ENCODE results near the gene COX4I2. TPM values are rescaled to one million over a fixed set of nuclear protein-coding genes. Genes with fewer than 3 reads are reported as not detected.

COX4I2 gene
- total RNA-seq, 1 experiment from 2014 or later: not detected

DNA sequence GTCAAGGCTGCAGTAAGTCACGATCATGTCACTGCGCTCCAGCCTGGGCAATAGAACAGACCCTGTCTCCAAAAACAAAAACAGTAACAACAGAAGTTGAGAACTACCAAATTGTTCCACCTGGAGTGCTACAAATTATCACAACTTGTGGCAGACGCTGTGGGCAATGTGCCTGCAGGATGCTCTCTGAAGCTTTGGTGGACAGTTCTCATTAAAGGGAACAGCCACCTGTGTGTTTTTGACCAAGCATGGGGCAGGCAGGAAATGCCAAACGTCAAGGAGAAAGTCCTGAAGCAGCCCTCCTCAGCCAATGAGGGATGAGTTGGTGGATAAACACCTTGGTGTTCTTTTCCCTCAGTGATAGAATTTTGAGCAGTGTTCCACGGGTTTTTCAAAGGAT, 15.8 kb downstream of the COX4I2 start:
- Mint-ChIP-seq H3K4me3 (no peak overlapping the region), H3K27ac (no peak overlapping the region), H3K9me3 (no peaks in the 10 kb centered on the region), H3K4me1 (no peaks in the 10 kb centered on the region), H3K27me3 (ENCODE audit: low read depth) (peaks cover 4% of the 10 kb centered on the region), H3K36me3 (no peaks in the 10 kb centered on the region)
- ChIA-PET CTCF (interaction anchor here (1.0 to 5.3 kb wide), 5 partner anchors 8 to 96 kb away, joined by 3 to 27 read pairs (median 5); partner anchors contain the start of gene BCL2L1), POLR2A (no interaction called here)
- no peak for TF ChIP-seq ZNF281 (CRISPR knock-in tag; IDR thresholded peaks at IDR 0.05)
- TF ChIP-seq JAZF1 (CRISPR knock-in tag; IDR thresholded peaks at IDR 0.05): no peak
- TF ChIP-seq GRHL2 (CRISPR knock-in tag; IDR thresholded peaks at IDR 0.05; ENCODE audit: insufficient replicate concordance, severe bottlenecking): no peak
- TF ChIP-seq, protein P1, sequence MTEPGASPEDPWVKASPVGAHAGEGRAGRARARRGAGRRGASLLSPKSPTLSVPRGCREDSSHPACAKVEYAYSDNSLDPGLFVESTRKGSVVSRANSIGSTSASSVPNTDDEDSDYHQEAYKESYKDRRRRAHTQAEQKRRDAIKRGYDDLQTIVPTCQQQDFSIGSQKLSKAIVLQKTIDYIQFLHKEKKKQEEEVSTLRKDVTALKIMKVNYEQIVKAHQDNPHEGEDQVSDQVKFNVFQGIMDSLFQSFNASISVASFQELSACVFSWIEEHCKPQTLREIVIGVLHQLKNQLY (CRISPR knock-in tag; IDR thresholded peaks at IDR 0.05): no peak
- TF ChIP-seq ATF3 (CRISPR knock-in tag; conservative IDR thresholded peaks at IDR 0.05): no peak
- TF ChIP-seq SP1 (CRISPR knock-in tag; conservative IDR thresholded peaks at IDR 0.05): no peak
- TF ChIP-seq ZMAT4 (CRISPR knock-in tag; IDR thresholded peaks at IDR 0.05): no peak
- TF ChIP-seq FOXP4 (CRISPR knock-in tag; IDR thresholded peaks at IDR 0.05): no peak
- TF ChIP-seq ZNF416 (CRISPR knock-in tag; IDR thresholded peaks at IDR 0.05): no peak
- no peak for TF ChIP-seq OVOL2 (CRISPR knock-in tag; IDR thresholded peaks at IDR 0.05; ENCODE audit: borderline replicate concordance)
- TF ChIP-seq, protein P2, sequence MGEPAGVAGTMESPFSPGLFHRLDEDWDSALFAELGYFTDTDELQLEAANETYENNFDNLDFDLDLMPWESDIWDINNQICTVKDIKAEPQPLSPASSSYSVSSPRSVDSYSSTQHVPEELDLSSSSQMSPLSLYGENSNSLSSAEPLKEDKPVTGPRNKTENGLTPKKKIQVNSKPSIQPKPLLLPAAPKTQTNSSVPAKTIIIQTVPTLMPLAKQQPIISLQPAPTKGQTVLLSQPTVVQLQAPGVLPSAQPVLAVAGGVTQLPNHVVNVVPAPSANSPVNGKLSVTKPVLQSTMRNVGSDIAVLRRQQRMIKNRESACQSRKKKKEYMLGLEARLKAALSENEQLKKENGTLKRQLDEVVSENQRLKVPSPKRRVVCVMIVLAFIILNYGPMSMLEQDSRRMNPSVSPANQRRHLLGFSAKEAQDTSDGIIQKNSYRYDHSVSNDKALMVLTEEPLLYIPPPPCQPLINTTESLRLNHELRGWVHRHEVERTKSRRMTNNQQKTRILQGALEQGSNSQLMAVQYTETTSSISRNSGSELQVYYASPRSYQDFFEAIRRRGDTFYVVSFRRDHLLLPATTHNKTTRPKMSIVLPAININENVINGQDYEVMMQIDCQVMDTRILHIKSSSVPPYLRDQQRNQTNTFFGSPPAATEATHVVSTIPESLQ (CRISPR knock-in tag; IDR thresholded peaks at IDR 0.05): no peak
- TF ChIP-seq, protein P3, sequence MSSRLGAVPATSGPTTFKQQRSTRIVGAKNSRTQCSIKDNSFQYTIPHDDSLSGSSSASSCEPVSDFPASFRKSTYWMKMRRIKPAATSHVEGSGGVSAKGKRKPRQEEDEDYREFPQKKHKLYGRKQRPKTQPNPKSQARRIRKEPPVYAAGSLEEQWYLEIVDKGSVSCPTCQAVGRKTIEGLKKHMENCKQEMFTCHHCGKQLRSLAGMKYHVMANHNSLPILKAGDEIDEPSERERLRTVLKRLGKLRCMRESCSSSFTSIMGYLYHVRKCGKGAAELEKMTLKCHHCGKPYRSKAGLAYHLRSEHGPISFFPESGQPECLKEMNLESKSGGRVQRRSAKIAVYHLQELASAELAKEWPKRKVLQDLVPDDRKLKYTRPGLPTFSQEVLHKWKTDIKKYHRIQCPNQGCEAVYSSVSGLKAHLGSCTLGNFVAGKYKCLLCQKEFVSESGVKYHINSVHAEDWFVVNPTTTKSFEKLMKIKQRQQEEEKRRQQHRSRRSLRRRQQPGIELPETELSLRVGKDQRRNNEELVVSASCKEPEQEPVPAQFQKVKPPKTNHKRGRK (CRISPR knock-in tag; IDR thresholded peaks at IDR 0.05; ENCODE audit: borderline replicate concordance): no peak
- no peak for TF ChIP-seq NR3C1 (CRISPR knock-in tag; conservative IDR thresholded peaks at IDR 0.05; ENCODE audit: low read depth)
- DNase-seq (ENCODE audit: low spot score) (no peak), ATAC-seq (no peak)

- Mint-ChIP-seq H3K9me3 (no peaks in the 10 kb centered on the region), H3K4me3 (no peak overlapping the region), H3K4me1 (no peaks in the 10 kb centered on the region), H3K27ac (no peak overlapping the region), H3K27me3 (ENCODE audit: low read depth) (peaks cover 4% of the 10 kb centered on the region), H3K36me3 (no peaks in the 10 kb centered on the region)
- CTCF ChIA-PET: interaction anchor here (0.6 to 5.3 kb wide), 5 partner anchors 20 to 92 kb away, joined by 3 to 27 read pairs (median 5); partner anchors contain the start of gene BCL2L1
- POLR2A ChIA-PET: interaction anchor here (0.6 kb wide), 1 partner anchor 27 kb away, joined by 3 read pairs; no protein-coding TSS in a partner anchor
- no peak for DNase-seq (ENCODE audit: low spot score)
- no peak for ATAC-seq
- TF ChIP-seq, protein P4, sequence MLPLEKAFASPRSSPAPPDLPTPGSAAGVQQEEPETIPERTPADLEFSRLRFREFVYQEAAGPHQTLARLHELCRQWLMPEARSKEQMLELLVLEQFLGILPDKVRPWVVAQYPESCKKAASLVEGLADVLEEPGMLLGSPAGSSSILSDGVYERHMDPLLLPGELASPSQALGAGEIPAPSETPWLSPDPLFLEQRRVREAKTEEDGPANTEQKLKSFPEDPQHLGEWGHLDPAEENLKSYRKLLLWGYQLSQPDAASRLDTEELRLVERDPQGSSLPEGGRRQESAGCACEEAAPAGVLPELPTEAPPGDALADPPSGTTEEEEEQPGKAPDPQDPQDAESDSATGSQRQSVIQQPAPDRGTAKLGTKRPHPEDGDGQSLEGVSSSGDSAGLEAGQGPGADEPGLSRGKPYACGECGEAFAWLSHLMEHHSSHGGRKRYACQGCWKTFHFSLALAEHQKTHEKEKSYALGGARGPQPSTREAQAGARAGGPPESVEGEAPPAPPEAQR (CRISPR knock-in tag; IDR thresholded peaks at IDR 0.05): no peak
- TF ChIP-seq ZBTB21 (CRISPR knock-in tag; IDR thresholded peaks at IDR 0.05; ENCODE audit: borderline replicate concordance) (no peak), ZNF671 (CRISPR knock-in tag; IDR thresholded peaks at IDR 0.05) (no peak), NR3C1 (CRISPR knock-in tag; conservative IDR thresholded peaks at IDR 0.05; ENCODE audit: low read depth) (no peak)
Measured at GRCh38 chr20:31654534-31654933, 16.8 kb downstream of the COX4I2 start.
